ENCODE data around the gene NEB.

Gene NEB

DNA sequence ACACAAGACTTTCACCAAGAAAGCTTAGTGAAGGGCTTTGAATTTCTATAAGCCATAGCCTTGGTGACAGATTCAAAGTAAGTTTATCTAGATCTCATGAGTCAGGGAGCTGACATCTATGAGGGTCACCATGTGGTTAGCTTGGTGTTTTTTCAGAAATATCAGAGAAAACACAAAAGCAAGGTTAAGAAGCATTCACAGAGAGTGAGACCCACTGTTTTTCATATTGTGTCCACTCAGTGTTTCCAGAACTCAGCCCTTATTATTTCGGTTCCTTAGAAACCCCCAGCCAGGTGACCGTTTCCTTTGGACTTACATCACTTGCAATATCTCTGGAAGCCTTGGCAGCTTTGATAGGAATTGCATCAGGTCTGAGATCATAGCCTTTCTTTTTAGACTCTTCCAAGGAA is 76.6 kb downstream of the NEB start:
- TF ChIP-seq GATA2 (IDR thresholded peaks at IDR 0.05; ENCODE audit: low read depth, low read length) (no peak), GATA3 (IDR thresholded peaks at IDR 0.05; ENCODE audit: low read depth, low read length) (no peak)

DNA sequence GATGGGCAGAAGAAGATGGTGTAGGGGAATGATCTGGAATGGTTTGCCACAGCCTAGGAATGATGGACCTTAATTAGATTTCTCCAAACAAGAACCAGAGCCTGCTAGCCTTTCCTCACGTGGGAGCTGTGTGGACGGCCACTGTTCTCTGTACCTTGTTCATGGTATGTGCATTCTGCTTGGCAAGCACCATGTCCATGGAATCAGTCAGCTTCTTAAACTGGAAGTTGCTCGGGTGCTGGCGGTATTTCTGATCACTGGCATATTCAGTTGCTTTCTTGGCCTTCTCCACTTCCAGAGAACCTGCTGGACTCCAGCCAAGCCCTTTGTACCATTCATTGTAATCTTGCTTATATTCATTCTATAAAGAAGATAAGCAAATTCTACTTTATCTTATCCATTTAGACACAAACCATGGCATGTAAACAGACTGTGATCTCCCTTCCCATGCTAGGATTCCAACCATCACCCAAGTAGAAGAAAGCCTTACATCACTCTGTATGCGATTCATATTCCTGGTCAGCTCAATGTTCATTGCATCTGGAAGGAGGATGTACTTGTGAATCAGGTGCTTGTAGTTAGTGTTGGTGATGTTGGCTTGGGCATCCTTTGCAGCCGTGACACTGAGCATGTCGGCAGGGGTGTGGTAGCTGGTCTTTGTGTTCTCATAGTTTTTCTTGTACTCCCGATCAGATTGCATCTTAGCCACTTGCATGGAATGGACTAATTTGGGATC is 78.4 kb downstream of the NEB start:
- TF ChIP-seq GATA3 (IDR thresholded peaks at IDR 0.05; ENCODE audit: low read depth, low read length) (no peak), GATA2 (IDR thresholded peaks at IDR 0.05; ENCODE audit: low read depth, low read length) (no peak)

- no peak for TF ChIP-seq GATA3 (IDR thresholded peaks at IDR 0.05; ENCODE audit: low read depth, low read length)
- no peak for TF ChIP-seq GATA2 (IDR thresholded peaks at IDR 0.05; ENCODE audit: low read depth, low read length)
Observed at GRCh38 chr2:151654891-151655290, 79.4 kb downstream of the NEB start.

DNA sequence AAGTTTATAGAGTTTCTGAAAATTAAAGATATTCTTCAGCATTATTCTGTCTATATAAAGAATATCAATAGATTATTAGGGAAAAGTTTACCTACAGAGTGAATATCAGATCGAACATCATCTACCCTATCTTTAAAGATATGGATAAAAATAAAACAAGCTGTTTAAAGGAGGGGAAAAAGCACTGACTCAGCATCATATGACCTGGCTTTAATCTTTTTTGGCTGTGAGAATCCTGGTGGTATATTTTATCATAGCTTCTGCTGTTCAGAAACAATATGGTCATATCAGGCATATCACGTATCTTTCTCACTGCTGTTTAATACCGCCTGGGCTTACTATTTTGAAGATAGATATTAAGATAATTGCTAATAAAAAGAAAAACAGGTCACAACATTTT is 80.2 kb downstream of the NEB start:
- no peak for TF ChIP-seq GATA3 (IDR thresholded peaks at IDR 0.05; ENCODE audit: low read depth, low read length)
- TF ChIP-seq GATA2 (IDR thresholded peaks at IDR 0.05; ENCODE audit: low read depth, low read length) = no peak

- TF ChIP-seq GATA3 (IDR thresholded peaks at IDR 0.05; ENCODE audit: low read depth, low read length) (no peak), GATA2 (IDR thresholded peaks at IDR 0.05; ENCODE audit: low read depth, low read length) (no peak)
Observed at GRCh38 chr2:151651274-151651673, 83.0 kb downstream of the NEB start.

- no peak for TF ChIP-seq GATA2 (IDR thresholded peaks at IDR 0.05; ENCODE audit: low read depth, low read length)
- no peak for TF ChIP-seq GATA3 (IDR thresholded peaks at IDR 0.05; ENCODE audit: low read depth, low read length)
Observed at GRCh38 chr2:151650456-151650855, 83.8 kb downstream of the NEB start.

DNA sequence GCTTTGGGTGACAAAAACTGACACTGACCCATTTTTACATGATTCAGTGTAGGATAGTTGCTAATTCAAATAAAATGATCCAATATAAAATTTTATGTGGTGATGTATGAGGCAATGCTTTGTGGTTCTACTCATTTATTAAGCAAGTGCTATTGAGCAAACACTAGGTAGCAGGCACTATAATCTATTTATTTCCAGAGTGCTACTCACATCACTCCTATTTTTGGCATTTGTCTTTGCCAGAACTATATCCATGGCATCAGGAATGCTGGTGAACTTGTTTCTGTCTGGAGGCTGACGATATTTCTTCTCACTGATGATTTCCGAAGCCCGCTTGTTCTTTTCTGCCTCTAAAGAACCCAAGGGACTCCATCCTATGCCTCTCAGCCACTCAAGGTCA is 84.3 kb downstream of the NEB start:
- no peak for TF ChIP-seq GATA3 (IDR thresholded peaks at IDR 0.05; ENCODE audit: low read depth, low read length)
- no peak for TF ChIP-seq GATA2 (IDR thresholded peaks at IDR 0.05; ENCODE audit: low read depth, low read length)

GRCh38 chr2:151649400-151649799 is 84.9 kb downstream of the NEB start:
- TF ChIP-seq GATA3 (IDR thresholded peaks at IDR 0.05; ENCODE audit: low read depth, low read length) (no peak), GATA2 (IDR thresholded peaks at IDR 0.05; ENCODE audit: low read depth, low read length) (no peak)

- TF ChIP-seq GATA2 (IDR thresholded peaks at IDR 0.05; ENCODE audit: low read depth, low read length) (no peak), GATA3 (IDR thresholded peaks at IDR 0.05; ENCODE audit: low read depth, low read length) (no peak)
Observed at GRCh38 chr2:151644580-151644979, 89.7 kb downstream of the NEB start.

GRCh38 chr2:151640087-151640486 is 94.2 kb downstream of the NEB start:
- no peak for TF ChIP-seq GATA2 (IDR thresholded peaks at IDR 0.05; ENCODE audit: low read depth, low read length)

- no peak for TF ChIP-seq GATA3 (IDR thresholded peaks at IDR 0.05; ENCODE audit: low read depth, low read length)
- no peak for TF ChIP-seq GATA2 (IDR thresholded peaks at IDR 0.05; ENCODE audit: low read depth, low read length)
Observed at GRCh38 chr2:151638990-151639389, 95.3 kb downstream of the NEB start.

GRCh38 chr2:151638191-151638933 is 95.9 kb downstream of the NEB start:
- TF ChIP-seq GATA2 (IDR thresholded peaks at IDR 0.05; ENCODE audit: low read depth, low read length) (no peak), GATA3 (IDR thresholded peaks at IDR 0.05; ENCODE audit: low read depth, low read length) (no peak)

DNA sequence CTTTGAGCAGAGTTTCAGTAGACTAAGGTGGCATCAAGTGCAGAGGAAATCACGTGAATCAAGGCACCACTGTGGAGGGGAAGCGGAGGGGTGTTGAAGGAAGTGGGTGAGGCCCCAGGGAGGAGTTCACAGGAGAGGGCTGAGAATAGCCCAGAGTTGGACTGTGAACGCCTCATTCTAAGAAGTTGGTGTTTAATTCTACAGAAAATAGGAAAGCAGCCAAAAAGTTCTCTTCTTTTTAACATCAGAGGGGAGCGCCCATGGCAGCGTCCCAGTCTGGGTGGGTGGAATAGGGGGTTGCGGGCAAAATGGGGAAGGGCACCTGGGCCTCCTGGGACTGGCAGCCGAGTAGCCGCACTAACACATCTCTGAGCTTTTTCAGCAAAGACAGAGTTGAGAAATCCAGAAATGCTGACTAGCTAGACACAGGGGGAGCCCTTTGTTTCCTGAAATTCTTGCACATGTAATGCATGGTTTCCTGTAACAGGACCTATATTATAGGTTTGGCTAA is 97.0 kb downstream of the NEB start:
- TF ChIP-seq GATA3 (IDR thresholded peaks at IDR 0.05; ENCODE audit: low read depth, low read length) = no peak
- TF ChIP-seq GATA2 (IDR thresholded peaks at IDR 0.05; ENCODE audit: low read depth, low read length) = no peak

GRCh38 chr2:151634736-151635467 is 99.4 kb downstream of the NEB start:
- TF ChIP-seq GATA2 (IDR thresholded peaks at IDR 0.05; ENCODE audit: low read depth, low read length) (no peak), GATA3 (IDR thresholded peaks at IDR 0.05; ENCODE audit: low read depth, low read length) (no peak)

All from SH-SY5Y (cell line).